HG03575 (cell line): ENCODE measurements around the gene HMX1.

Source experiments
- ATAC-seq: cut with Tn5 transposase; IDR thresholded peaks from one replicate; pipeline ENCODE4 v1.9.1; 2021; ENCODE audit not compliant: unreplicated experiment, insufficient number of reproducible peaks, low FRiP score; ENCODE audit errors: extremely low read depth

Gene HMX1

GRCh38 chr4:8871417-8872401, at the start of gene HMX1:
Gene HMX1 (minus strand): TSS chr4:8871839. CDS start chr4:8871614, 225 bp downstream.
- no peak for ATAC-seq

- ATAC-seq: no peak
These were observed 49.3 kb upstream of the HMX1 start for GRCh38 chr4:8920969-8921368.

- no peak for ATAC-seq
These were observed 48.8 kb upstream of the HMX1 start for GRCh38 chr4:8920289-8920965.

GRCh38 chr4:8919651-8920288, 48.1 kb upstream of the HMX1 start:
- ATAC-seq: no peak

- no peak for ATAC-seq
These were observed 46.5 kb upstream of the HMX1 start for GRCh38 chr4:8917868-8918783.

- ATAC-seq: no peak
These were observed 45.7 kb upstream of the HMX1 start for GRCh38 chr4:8917321-8917811.

GRCh38 chr4:8916906-8917305, 45.3 kb upstream of the HMX1 start:
- ATAC-seq: no peak

GRCh38 chr4:8916351-8916885, 44.8 kb upstream of the HMX1 start:
- no peak for ATAC-seq

- ATAC-seq: no peak
These were observed 43.9 kb upstream of the HMX1 start for GRCh38 chr4:8915201-8916200.

GRCh38 chr4:8914461-8915171, 43.0 kb upstream of the HMX1 start:
- no peak for ATAC-seq

GRCh38 chr4:8913858-8914460, 42.3 kb upstream of the HMX1 start:
- no peak for ATAC-seq

GRCh38 chr4:8913121-8913857, 41.6 kb upstream of the HMX1 start:
- no peak for ATAC-seq

GRCh38 chr4:8912506-8912905, 40.9 kb upstream of the HMX1 start:
- no peak for ATAC-seq

- ATAC-seq: no peak
These were observed 40.4 kb upstream of the HMX1 start for GRCh38 chr4:8912089-8912455.

GRCh38 chr4:8911316-8912088, 39.9 kb upstream of the HMX1 start:
- ATAC-seq: no peak
